GM12873 (cell line): ENCODE measurements around the gene SLC30A2.
A peak's percentile ranks its signal among the peaks of the same experiment; 100 is the strongest.

Source experiments
- TF ChIP-seq, protein P1 (sequence below): IDR thresholded peaks from 2 replicates; pipeline ENCODE4 v1.5.1; 2012; ENCODE audit warnings: low read depth, mild to moderate bottlenecking, moderate library complexity, low read length, control low read depth; ENCODE audit not compliant: insufficient read depth; ENCODE audit errors: missing control alignments

SLC30A2 gene

DNA sequence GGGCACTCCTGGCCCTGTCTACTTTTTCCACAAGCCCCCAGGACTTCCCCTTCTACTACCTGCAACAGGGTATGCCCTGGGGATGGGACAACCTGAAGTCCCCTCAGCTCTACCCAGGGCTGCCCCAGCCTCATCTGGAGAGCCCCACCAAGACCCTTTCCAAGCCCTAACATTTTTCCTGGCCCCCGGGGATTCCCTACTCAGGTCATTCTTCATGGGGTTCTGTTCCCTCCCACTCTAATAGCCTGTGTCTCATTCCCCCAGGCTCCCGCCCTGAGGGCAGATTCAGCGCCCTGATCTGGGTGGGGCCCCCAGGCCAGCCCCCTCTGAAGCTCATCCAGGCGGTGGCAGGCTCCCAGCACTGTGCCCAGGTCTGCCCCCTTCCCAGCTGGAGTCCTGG, 14.7 kb downstream of the SLC30A2 start:
- TF ChIP-seq, protein P1, sequence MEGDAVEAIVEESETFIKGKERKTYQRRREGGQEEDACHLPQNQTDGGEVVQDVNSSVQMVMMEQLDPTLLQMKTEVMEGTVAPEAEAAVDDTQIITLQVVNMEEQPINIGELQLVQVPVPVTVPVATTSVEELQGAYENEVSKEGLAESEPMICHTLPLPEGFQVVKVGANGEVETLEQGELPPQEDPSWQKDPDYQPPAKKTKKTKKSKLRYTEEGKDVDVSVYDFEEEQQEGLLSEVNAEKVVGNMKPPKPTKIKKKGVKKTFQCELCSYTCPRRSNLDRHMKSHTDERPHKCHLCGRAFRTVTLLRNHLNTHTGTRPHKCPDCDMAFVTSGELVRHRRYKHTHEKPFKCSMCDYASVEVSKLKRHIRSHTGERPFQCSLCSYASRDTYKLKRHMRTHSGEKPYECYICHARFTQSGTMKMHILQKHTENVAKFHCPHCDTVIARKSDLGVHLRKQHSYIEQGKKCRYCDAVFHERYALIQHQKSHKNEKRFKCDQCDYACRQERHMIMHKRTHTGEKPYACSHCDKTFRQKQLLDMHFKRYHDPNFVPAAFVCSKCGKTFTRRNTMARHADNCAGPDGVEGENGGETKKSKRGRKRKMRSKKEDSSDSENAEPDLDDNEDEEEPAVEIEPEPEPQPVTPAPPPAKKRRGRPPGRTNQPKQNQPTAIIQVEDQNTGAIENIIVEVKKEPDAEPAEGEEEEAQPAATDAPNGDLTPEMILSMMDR: no peak

DNA sequence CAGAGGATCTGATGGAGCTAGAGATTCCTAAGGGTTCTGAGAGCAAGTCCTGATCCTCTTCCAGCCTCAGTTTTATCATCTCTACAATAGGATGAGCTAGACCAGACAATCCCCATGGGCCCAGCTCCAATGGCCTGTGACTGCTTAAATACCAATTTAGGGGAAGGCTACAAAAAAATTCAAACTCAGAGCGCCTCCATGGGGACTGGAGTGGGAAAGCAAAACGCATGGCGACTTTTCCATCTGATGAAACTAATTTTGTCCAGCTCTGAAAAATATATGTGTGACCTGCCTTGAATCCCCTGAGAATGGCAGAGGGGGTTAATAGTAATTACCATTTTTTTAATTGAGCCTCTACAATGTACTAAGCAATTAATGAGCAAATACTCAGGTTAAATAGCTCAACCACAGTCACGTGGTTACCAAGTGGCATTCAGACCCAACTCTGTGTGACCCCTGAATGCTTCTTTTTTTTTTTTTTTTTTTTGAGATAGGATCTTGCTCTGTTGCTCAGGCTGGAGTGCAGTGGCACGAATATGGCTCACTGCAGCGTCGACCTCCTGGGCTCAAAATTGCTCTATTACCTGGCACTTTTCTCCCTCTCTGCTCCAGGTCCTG, 15.9 kb downstream of the SLC30A2 start:
- TF ChIP-seq, protein P1: peak; percentile 6

DNA sequence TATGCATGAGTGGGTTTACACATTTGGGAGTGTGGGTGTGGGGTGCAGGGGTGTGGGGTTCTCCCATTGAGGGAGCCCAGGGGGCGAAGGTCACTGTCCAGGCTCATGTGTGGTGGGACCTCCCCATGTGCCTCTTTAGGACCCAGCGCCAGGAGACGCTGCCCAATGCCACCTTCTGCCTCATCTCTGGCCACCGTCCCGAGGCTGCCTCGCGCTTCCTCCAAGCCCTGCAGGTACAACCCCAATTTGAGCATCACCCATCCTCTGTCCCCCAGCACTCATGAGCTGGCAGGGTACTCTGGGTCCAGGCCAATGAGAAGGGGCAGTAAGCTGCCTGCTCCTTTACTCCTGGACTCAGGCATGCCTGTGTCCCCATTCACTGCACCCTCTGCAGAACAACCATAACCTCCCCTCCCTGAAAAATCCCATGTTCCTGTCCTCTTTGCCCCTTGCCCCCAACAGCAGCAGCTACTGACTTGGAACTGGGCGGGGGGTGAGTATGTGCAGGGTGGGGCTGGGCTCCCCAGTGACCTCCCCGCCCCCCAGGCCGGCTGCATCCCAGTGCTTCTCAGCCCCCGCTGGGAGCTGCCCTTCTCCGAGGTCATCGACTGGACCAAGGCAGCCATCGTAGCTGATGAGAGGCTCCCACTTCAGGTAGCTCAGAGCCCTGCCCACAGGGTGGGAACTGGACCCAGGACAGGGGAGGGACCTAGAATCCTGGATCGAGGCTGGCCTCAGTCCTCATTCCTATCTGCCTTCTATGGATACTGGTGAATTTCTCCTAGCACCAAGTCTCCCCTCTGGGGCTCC, 16.7 kb downstream of the SLC30A2 start:
- TF ChIP-seq, protein P1: no peak

DNA sequence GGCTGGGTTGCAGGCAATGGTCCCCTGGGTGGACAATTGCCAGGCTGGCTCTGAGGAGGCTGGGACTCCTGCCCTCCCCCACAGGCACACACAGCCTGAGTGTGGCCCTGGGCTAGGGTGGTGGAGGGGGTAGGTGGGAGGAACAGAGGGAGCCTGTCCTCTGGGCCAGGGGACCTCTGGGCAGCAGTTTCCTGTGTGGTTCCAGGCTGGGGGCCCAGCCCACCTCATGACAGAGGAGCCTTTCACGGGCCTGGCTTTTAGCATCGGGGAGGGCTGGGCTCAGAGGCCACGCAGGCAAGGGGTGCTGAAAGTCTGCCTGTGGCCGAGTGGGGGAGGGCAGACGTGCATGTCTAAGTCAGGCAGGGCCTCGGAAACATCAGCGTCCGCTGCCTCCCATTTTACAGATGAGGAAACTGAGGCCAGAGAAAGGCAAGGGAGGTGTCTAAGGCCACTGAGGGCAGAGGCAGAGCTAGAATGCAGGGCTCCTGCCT, 17.4 kb downstream of the SLC30A2 start:
- TF ChIP-seq, protein P1: no peak

DNA sequence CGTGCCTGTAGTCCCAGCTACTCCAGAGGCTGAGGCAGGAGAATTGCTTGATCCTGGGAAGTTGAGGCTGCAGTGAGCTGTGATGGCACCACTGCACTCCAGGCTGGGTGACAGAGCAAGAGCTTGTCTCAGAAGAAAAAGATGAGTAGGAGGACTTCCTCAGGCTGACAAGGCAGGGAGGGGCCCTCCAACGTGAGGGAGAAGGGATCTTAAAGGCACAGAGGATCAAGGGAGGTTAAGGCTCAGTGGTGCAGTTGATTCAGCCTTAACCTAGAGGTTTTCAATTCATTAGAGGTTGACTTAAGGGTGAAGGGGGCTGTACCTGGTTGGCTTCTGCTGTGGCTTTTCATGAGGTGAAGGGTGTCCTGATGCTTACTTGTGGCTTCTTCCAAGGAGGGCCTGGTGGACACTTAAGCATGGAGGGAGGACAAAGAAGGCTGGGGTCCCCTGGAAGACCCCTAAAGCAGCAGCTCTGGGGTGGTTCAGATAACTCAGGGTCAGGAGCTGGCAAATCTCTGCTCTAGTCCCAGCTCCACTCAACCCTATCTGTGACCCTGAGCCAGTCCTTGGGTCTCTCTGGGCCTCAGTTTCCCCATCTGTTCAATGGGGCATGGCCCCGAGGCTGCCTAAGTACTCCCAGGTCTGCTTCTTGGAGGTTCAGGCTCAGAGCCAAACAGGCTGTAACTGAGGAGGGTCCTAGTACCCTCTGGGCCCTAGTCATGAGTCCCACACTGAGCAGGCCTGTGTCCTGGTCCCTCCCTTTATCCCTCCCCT, 18.0 kb downstream of the SLC30A2 start:
- TF ChIP-seq, protein P1: no peak

DNA sequence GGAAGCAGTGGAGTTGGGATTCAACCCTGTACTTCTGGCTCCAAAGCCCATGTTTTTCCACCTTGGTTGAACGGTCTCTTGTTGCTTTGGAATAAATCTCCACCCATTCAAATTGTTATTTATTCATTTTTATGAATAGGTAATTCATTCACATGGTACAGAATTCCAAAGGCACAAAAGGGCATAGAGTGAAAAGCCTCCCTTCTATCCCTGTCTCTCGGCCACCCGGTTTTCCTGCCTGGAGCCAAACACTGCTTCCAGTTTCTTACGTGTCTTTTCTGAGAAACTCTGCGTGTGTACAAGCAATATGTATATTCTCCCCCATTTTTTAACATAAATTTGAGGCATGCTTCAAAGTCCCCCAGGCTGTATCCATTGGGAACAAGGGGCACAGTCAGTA, 20.4 kb downstream of the SLC30A2 start:
- TF ChIP-seq, protein P1: no peak

DNA sequence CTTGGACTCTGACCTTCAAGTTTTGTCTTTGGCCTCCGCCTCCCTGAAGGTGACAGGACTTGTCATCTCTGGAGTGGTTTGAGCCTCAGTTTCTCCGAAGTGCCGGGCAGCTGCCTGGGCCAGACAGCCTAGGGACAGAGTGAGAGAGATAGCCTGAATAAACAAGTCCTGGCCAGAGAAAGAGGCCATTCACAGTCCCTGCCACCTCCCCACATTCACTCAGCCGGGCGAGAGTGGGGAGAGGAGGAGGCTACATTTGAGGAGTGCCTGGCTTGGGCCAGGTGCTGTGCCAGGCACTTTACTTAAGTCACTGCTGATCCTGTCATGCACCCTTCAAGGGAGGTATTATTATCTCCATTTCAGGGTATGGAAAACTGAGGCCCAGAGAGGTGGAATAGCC, 20.9 kb downstream of the SLC30A2 start:
- TF ChIP-seq, protein P1: no peak
